H1 (cell line): ENCODE data around the gene DYNC2I2. TPM values are rescaled to one million over a fixed set of nuclear protein-coding genes. Genes with fewer than 3 reads are reported as not detected.

Source experiments
- CHD7 ChIP-seq: fragments of 300-600 bp; sonication (generic); IDR thresholded peaks from 2 replicates; pipeline ENCODE4 v1.7.1; 2012; ENCODE audit warnings: low read length, moderate library complexity, mild to moderate bottlenecking, inconsistent platforms; ENCODE audit not compliant: insufficient replicate concordance
- GTF2F1 ChIP-seq: IDR thresholded peaks from 2 replicates; pipeline ENCODE4 v1.6.1; 2012; ENCODE audit warnings: low read depth, low read length, improper control_type of control experiment, borderline replicate concordance
- TCF12 ChIP-seq: IDR thresholded peaks from 2 replicates; pipeline ENCODE4 v1.6.1; 2011; ENCODE audit warnings: low read depth, mild to moderate bottlenecking, low read length
- polyA plus RNA-seq, 7 experiments: library from polyadenylated mRNA; depleted of rRNA in 3 of 7; stranded (reverse) in 5 of 7; unstranded in 2 of 7; fragments of >200 nt in 5 of 7; fragments of 200-250 nt in 2 of 7; gene quantifications; 1 replicate in 5 of 7; 2 replicates in 1 of 7; 4 replicates in 1 of 7; pipeline versions ENCODE4 v1.2.1 to v1.2.3, GENCODE V29; 2011 to 2013; ENCODE audit warnings: missing spikeins in 2 of 7, mixed read lengths in 2 of 7
- total RNA-seq: library from RNA; stranded (reverse); fragmentation: NEBNext Ultra II Directional; extraction: Animal tissue kit (Norgen Biotek cat#: 25700); gene quantifications from 2 replicates; pipeline ENCODE4 v1.2.1, GENCODE V29; 2021

The DYNC2I2 gene
- total and polyA plus RNA-seq, 2 of the 8 experiments (the other 6 are each of a cell fraction or from before 2014, with no cell fraction given), result 58.0 to 78.5 TPM

- no peak for TF ChIP-seq CHD7
- TF ChIP-seq GTF2F1, result no peak
- no peak for TF ChIP-seq TCF12
Observed at GRCh38 chr9:128633057-128633456, 23.6 kb downstream of the DYNC2I2 start (continued).
